Body of pancreas (tissue), 4 donors: Measurements from ENCODE around the gene CEACAM5.

Experiments
- POLR2A ChIP-seq, 3 donors: fragments of 450-650 bp; IDR thresholded peaks; one replicate each; pipeline ENCODE4 v1.6.1; 2016; ENCODE audit warnings: antibody characterized with exemption in 3 of 3, mild to moderate bottlenecking in 2 of 3
- TF ChIP-seq, protein P1 (sequence below), 7 experiments: fragments of 450-650 bp in 4 of 7; fragments of 200-600 bp in 3 of 7; sonication (generic) in 3 of 7; IDR thresholded peaks; one replicate each; pipeline ENCODE4 v1.5.1; 2016 to 2019; ENCODE audit warnings: antibody characterized with exemption in 7 of 7

DNA sequence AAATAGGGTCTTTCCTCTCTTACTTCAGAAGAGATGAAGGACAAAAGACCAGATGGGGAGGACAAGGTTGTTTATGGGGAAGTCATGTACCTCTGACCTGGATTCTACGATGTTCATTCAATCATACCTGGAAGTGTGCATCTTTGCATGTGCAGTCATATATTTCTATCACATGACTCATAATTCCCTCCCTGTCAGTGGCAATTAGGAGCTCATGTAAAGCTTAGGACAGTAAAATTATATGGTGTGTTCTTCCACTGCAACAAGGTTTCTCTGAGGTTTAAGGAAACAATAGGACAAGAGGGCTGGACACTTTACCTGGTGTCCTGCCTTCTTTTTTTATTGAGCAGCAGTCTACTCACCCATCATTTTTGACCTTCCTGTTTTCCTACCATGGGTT, 40.1 kb upstream of the CEACAM5 start:
- TF ChIP-seq, protein P1, sequence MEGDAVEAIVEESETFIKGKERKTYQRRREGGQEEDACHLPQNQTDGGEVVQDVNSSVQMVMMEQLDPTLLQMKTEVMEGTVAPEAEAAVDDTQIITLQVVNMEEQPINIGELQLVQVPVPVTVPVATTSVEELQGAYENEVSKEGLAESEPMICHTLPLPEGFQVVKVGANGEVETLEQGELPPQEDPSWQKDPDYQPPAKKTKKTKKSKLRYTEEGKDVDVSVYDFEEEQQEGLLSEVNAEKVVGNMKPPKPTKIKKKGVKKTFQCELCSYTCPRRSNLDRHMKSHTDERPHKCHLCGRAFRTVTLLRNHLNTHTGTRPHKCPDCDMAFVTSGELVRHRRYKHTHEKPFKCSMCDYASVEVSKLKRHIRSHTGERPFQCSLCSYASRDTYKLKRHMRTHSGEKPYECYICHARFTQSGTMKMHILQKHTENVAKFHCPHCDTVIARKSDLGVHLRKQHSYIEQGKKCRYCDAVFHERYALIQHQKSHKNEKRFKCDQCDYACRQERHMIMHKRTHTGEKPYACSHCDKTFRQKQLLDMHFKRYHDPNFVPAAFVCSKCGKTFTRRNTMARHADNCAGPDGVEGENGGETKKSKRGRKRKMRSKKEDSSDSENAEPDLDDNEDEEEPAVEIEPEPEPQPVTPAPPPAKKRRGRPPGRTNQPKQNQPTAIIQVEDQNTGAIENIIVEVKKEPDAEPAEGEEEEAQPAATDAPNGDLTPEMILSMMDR (IDR thresholded peaks at IDR 0.05): no peak
- TF ChIP-seq POLR2A (IDR thresholded peaks at IDR 0.05): no peak
